HG03575 (cell line): ENCODE results near the gene AP3B1.
"Not testable (repeated sequence)": the region's sequence is repeated elsewhere in the genome, so short reads cannot be mapped to it uniquely, and the experiment has no call there.

Experiments used
- ATAC-seq: cut with Tn5 transposase; IDR thresholded peaks from one replicate; pipeline ENCODE4 v1.9.1; 2021; ENCODE audit not compliant: unreplicated experiment, insufficient number of reproducible peaks, low FRiP score; ENCODE audit errors: extremely low read depth

AP3B1 gene

DNA sequence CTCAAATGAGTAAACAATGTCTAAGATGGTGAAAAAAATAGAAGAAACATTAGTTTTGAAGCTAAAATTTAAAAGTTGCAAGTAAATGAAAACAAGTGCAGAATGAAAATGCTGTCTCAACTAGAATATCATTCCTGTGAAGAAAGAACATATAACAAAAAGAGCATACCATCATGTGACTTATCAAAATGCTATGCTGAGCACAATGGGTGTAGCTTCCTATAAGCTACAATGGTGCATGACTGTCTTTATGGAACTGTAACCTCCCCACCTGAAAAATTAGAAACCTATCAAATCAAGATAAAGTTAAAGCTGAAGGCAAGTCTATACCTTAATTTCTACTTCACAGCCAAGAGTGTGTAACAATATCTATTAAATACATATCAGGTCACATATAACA lies 192.0 kb downstream of the AP3B1 start:
- no peak for ATAC-seq

DNA sequence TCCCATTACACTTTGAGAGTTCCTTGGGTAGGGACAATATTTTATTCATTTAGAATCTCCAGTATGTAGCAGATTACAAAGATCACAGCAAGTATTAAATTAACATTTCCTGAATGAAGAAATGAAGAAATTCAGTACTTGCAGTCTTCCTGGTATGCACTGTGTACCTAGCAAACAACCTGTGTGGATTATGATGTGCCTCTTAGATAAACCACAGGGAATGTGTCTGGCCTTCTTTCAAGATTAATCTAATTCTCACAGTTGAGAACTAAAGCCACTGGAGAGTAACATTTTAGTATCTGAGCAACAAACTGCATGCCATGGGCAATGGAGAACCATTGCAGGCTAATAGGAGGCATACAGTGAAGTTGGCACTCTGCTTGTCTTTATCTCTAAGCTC lies 199.4 kb downstream of the AP3B1 start:
- no peak for ATAC-seq

DNA sequence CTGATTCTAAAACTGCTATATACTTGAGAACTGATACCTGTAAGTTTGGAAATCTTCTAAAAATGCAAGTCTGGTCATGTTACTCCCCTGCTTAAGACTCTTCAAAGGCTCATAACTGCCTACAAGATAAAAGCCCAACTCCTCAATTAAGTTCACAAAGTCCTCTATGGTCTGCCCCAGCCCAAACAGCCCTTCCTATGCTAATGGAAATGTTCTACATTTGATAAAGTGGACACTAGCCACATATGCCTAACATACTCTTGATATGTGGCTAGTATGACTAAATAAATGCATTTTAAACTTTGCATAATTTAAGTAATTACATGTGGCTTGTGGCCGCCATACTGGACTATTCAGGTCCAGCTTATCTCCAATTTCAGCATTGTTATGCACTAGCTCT lies 204.5 kb downstream of the AP3B1 start:
- ATAC-seq, result no peak

DNA sequence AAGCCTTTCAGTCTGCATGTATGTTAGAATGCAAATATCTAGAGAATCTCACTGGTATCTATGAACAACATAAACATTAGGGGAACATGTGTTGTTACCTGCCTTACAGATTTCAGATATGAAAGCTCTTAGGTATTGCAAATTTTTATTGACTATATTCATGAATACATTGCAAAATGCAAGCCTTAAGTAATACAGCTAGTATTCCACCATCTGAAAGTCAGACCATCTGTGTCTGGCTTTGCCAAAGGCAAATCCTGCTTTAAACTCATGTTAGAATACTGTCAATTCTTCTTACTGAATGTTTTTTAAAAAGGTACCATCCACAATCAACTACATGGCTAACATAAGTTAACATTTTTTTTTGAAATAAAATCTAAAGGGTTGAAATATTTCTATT lies 215.6 kb downstream of the AP3B1 start:
- ATAC-seq, result no peak

DNA sequence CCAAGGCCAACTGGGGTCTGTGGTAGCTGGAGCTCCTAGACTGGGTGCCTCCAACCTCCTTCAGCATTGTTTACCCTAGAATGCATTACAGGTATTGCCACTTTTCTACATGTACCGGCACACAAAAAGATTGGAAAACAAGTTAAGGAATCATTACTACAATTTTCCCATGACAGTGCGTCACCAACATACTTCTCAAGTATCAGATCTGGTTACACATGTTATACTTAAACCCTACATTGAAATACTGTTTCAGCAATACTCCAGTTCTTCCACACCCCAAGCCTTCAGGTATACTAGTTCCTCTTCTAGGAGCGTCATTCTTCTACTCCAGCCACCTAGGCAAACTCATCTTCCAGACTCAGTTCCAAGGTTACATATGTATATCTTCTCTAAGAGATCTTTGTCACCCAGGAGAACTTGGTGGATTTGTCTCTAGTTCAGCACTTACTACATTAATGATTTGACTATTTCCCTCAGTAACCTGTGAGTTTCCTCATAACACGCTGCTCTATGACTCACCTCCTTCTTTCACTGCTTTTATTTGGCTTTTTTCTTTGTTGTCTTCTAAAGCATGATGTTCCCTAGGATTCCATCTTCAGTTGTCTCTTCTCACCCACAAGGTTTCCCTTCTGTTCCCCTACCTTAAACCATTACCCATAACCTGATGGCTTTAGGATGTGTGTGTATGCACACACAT lies 217.0 kb downstream of the AP3B1 start:
- ATAC-seq, result no peak

DNA sequence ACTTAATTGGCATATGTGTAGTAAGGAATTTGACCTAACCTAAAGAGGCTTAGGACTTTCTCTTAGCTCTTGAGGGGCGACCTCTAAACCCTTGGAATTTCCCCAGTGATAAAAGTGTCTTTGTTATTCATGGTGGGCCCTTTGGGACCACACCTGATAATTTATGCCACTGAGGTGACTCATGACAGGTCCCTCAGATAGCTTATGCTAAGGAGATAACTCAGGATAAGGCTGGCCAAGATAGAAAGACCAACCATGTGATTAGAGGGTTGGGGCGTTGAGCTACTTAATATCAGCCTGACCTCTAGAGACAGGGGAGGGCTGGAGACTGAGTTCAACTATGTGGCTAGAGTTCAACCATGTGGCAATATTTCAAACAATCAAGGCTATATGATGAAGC lies 218.1 kb downstream of the AP3B1 start:
- ATAC-seq, result no peak

DNA sequence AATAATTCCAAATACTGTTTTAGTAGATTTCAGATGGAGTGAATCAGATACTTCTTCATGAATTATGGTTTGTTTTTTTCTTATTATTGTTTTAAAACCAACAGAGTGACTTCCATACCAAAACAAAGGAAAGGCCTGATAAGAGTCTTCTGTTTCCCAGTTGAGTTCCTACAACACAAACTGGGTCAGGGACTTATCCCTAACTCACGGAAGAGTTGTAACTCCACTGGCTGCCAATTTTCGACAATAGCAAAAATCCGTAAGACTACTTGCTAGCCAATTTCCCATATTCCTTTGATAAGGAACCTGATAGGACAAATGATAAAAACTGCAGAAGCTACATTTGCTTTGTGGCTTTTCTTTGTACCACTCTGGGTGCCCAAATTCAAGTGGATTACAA lies 219.2 kb downstream of the AP3B1 start:
- ATAC-seq, result no peak

DNA sequence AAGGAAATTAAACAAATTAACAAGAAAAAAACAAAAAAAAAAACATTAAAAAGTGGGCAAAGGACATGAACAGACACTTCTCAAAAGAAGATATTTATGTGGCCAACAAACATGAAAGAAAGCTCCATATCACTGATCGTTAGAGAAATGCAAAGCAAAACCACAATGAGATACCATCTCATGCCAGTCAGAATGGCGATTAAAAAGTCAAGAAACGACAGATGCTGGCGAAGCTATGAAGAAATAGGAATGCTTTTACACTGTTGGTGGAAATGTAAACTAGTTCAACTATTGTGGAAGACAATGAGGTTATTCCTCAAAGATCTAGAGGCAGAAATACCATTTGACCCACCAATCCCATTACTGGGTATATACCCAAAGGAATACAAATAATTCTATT lies 223.8 kb downstream of the AP3B1 start:
- not testable (repeated sequence) for ATAC-seq

DNA sequence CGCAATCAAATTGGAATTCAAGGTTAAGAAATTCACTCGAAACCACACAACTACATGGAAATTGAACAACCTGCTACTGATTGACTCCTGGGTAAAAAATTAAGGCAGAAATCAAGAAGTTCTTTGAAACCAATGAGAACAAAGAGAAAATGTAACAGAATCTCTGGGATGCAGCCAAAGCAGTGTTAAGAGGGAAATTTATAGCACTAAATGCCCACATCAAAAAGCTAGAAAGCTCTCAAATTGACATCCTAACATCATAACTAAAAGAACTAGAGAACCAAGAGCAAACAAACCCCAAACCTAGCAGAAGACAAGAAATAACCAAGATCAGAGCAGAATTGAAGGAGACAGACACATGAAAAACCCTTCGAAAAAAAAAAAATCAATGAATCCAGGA lies 226.9 kb downstream of the AP3B1 start:
- not testable (repeated sequence) for ATAC-seq

DNA sequence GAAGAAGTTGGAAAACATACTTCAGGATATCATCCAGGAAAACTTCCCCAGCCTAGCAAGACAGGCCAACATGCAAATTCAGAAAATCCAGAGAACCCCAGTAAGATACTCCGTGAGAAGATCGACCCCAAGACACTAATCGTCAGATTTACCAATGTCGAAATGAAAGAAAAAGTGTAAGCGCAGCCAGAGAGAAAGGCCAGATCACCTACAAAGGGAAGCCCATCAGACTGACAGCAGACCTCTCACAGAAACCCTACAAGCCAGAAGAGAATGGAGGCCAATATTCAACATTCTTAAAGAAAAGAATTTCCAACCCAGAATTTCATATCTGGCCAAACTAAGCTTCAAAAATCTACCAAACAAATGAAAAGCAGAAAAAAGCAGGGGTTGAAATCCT lies 227.8 kb downstream of the AP3B1 start:
- ATAC-seq, result not testable (repeated sequence)

DNA sequence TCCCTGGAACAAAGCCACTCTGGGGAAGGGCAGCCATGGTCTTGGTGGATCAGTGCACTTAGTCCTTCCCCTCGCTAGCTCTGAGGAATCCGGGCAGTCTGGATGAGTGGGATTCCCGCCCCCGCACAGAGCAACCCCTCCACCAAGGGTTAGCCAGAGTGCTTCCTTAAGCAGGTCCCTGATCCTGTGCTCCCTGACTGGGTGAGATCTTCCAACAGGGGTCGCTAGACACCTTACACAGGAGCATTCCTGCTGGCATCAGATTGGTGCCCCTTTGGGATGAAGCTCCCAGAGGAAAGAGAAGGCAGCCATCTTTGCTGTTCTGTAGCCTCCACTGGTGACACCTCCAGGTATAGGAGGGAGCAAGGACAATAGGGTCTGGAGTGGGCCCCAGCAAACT lies 228.8 kb downstream of the AP3B1 start:
- no peak for ATAC-seq

DNA sequence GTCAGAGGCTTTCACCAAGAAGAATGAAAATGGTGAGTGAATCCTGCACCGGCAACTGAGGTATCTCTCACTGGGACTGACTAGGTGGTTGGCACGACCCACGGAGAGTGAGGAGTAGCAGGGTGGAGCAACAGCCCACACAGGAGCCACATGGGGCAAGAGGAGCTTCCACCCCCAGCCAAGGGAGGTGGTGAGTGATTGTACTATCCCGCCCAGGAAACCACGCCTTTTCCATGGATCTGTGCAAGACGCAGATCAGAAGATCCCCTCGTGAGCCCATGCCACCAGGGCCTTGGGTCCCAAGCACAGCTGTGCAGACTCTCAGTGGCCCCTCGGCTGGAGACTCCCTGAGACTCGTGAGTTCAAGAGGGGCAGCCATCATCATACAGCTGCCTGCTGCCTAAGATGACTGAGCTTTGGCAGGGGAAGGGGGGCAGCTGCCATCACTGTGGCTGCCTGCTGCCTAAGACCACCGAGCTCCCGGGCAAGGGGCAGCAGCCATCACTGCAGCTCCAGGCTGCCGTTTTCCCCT lies 229.5 kb downstream of the AP3B1 start:
- no peak for ATAC-seq

DNA sequence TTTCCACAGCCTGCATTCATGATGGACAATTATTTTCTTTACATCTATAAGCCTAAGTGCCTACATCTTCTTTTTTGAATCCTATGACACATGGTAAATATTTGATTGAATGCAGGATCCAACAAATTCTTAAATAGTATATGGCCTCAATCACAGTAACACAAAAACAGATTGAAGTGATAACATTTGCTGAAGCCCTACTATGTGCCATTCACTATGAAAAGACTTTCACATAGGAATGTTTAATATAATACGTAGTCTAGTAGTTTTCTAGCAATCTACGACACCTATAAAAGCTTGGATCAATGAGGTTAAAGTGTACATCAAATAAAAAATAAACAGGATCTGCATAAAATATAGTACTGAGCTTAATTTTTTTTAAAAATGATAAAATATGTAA lies 231.0 kb downstream of the AP3B1 start:
- no peak for ATAC-seq

DNA sequence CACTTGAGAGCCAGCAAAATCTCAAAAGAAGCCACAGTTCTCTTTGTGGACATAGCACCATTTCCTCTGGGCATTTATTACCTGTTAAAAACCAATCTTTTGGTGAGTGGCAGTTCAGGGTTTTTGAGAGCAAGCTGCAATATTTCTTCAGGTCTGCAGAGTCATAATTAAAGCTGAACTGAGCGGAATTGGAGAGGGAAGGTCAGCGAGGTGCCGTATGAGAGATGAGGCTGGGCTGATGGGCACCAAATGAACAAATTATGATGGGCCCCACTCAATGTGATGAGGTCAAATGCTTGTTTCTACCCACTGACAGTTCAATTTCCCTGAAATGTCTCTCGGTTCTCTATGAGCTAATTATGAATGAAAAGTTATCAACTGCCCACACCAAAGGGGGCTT lies 231.9 kb downstream of the AP3B1 start:
- ATAC-seq, result no peak

DNA sequence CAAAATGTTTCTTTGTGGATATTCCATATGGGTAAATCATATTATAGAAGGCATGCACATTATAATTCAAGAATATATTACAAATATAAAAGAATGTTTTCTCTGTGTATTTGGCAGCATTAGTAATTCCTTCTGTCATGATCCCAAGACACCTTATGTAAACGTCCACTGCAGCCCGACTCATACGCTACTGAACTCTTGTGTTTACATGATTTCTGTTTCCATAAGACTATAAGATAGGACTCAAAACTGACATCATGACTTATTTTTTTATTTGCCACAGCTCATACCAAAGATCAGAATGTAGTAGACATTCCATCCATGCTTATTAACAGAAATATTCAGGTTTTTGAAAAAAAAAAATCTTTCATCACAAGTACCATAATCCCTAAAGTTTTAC lies 234.1 kb downstream of the AP3B1 start:
- no peak for ATAC-seq

DNA sequence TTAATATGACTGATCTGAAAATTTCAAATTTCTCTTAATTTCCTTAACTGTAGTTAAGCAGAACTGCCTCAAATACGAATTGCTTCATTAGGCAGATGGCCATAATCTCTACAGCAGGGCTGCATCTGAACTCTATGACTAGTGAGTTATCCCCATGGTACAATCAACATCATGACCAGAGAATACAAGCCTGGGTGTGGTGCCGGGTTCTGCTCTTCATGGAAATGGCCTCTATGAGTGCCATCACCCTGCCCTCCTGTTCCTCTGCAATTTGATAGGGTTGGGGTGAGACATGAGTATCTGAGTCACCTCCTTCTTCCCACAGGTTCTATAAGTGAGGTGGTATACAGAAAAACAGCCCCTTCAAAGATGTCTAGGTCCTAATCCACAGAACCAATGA lies 235.9 kb downstream of the AP3B1 start:
- ATAC-seq, result no peak

DNA sequence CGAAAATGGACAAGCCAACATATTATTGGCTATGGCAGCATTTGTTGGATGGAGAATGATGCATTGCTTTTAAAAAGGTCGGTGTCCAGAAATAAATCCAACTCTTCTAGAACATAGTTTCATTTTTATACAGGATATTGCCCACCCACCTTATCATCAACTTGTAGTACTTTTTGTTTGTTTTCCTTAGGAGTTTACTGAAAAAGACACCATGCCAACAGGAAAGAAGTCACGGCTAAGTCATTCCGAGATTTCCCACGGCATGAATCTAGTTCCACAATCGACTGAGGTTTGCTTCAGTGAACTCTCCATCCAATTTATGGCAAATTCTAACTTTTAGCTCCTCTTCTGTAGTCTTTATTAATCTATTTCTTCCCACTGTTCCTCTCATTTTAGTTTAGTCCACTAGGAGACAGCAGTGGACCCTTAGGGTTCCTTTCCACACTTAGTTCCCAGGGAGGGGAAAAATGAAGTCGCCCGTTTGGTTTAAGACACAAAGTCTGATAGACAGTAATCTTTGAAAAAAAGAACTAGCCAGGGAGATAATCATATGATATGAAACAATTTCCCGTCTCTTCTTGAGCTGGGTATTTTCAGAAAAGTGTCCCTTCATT lies 237.5 kb downstream of the AP3B1 start:
- no peak for ATAC-seq

DNA sequence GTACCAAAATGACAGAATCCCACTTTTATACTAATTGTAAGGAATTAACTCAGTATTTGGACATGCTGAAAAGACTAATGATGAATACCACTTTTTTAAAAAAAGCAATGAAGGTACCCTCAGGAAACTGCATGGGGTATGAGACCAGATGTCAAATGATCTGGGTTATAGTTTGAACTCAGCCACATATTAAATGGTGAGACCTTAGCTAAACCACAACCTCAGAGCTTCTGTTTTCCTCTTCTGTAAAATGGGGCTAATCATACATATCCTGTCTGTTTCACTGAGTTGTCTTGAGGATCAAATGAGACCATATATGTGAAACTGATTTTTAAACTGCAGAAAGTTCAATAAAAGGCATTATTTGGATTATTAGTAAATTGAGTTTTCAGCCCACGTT lies 238.4 kb downstream of the AP3B1 start:
- ATAC-seq, result no peak

DNA sequence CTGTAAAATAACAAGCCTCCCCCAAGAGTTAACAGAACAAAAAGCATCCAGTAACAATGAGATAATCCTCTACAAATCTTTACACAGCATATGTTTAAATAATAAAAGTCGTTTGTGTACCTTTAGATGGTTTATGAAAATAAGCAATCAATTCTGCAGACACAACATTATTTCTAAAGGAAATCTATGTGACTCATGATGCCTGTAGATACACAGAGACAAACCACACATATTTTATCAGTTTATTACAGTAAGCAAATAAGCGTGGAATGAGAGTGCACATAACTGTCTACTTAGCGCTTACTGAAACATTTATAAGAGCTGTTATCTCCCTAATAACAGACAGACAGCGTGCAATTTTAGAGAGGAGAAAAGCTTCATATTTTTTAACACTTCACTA lies 243.6 kb downstream of the AP3B1 start:
- ATAC-seq, result no peak

DNA sequence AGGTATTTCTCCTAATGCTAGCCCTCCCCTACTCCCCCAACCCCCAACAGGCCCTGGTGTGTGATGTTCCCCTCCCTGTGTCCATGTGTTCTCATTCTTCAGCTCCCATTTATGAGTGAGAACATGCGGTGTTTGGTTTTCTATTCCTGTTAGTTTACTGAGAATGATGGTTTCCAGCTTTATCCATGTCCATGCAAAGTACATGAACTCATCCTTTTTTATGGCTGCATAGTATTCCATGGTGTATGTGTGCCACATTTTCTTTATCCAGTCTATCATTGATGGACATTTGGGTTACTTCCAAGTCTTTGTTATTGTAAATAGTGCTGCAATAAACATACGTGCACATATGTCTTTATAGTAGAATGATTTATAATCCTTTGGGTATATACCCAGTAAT lies 247.7 kb downstream of the AP3B1 start:
- ATAC-seq, result not testable (repeated sequence)

DNA sequence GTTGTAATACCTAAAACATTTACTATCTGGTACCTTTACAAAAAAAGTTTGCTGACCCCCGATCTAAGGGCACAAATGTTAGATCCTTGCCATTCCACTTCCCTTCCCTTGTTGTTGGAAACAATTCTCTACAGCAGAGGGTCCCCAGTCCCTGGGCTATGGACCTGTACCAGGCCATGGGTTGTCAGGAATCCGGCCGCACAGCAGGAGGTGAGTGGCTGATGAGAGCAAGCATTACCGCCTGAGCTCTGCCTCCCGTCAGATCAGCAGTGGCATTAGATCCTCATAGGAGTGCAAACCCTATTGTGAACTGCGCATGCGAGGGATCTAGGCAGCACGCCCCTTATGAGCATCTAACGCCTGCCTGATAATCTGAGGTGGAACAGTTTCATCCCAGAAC lies 248.5 kb downstream of the AP3B1 start:
- ATAC-seq, result no peak
